Prostate gland (tissue), 2 donors: ENCODE data around the gene CADPS2.

Source experiments
- CTCF ChIP-seq, 4 experiments: fragments of 200-600 bp in 2 of 4; fragments of 450-650 bp in 2 of 4; sonication (generic) in 2 of 4; IDR thresholded peaks; 1 replicate in 3 of 4; 2 replicates in 1 of 4; pipeline ENCODE4 v1.5.1; 2016 to 2019; ENCODE audit warnings: antibody characterized with exemption in 4 of 4, mild to moderate bottlenecking in 2 of 4, moderate library complexity in 2 of 4
- POLR2A ChIP-seq: fragments of 450-650 bp; IDR thresholded peaks from one replicate; pipeline ENCODE4 v1.6.1; 2016; ENCODE audit warnings: antibody characterized with exemption, mild to moderate bottlenecking

DNA sequence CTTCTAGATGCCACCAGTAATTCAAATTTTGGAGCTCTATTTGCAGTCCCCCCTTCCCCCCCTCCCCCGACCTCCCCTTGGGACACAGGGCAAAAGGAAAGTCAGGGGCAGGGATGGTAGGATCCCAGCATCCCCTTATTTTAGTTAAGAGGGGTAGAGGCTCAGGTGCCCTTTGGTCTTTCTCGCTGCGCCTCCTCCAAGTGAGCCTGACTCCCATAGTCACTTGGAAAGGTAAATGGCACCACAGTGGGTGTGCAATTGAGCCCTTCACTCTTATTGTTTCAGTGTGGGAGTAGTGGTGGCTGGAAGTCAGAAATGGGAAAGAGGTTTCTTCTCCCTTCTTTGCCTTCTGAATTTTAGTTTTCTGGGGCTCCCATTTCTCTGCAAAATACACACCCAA is 573.5 kb downstream of the CADPS2 start:
- TF ChIP-seq CTCF (IDR thresholded peaks at IDR 0.05): no peak
- no peak for TF ChIP-seq POLR2A
